LNCaP clone FGC (cell line): ENCODE data around the gene RBSN.

Source experiments
- DNase-seq: peaks from one replicate; pipeline ENCODE4 v3.0.0-alpha.2; 2011; ENCODE audit warnings: low read depth
- H3K4me3 ChIP-seq: 2 replicates; pipeline ENCODE4 v1.5.1; 2011; ENCODE audit warnings: mild to moderate bottlenecking, low read depth, low read length, control low read depth
- CTCF ChIP-seq: IDR thresholded peaks from 2 replicates; pipeline ENCODE4 v1.5.1; 2012; ENCODE audit warnings: mild to moderate bottlenecking; ENCODE audit not compliant: control insufficient read depth, insufficient read depth; ENCODE audit errors: extremely low read depth

The RBSN gene

GRCh38 chr3:15029625-15030024, 69.3 kb downstream of the RBSN start:
- no peak overlapping the region for H3K4me3 ChIP-seq
- no peak for DNase-seq
- TF ChIP-seq CTCF = no peak

GRCh38 chr3:15023719-15024118, 75.2 kb downstream of the RBSN start:
- no peak for TF ChIP-seq CTCF
- no peak for DNase-seq
- H3K4me3 ChIP-seq = no peak overlapping the region

- DNase-seq = no peak
- no peak for TF ChIP-seq CTCF
Observed at GRCh38 chr3:15023249-15023648, 75.7 kb downstream of the RBSN start.

More at GRCh38 chr3:15023249-15023648, 75.7 kb downstream of the RBSN start:
- no peak overlapping the region for H3K4me3 ChIP-seq
